ENCODE measurements around the gene PFKM.
"Not testable (repeated sequence)": the region's sequence is repeated elsewhere in the genome, so short reads cannot be mapped to it uniquely, and the experiment has no call there.

PFKM gene

DNA sequence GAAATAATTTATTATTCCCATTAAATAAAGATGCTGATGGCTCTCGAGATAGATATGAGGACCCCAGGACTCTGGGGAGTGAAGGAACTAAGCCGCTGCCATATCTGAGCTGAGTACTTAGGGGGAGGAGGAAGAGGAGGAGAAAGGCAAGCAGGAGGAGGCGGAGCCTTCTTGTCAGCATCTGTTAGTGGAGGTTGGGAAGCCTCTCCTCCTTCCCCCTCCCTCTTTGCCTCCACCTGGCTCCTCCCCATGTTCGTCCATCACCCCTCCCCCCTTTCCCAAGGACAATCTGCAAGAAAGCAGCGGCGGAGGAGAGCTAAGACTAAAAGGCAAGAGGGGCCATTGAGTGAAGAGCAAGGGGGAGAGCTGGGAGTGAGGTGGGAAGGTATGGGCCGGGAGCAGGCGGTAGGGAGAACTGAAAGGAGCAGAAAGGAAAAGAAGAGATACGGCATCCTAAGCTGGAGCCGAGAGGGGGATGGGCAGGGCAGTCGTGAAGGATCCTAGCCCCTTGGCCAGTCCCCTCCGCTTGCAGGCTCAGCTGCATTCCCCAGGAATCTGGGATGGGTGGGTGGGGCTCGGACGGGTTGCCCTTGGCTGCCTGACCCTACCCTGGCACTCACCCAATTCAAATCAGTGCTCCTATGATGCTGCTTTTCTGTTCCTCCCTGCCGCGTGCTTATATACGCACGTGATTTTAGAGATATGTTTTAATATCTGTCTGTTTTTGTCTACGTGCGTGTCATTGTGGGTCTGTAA, at the start of gene PFKM:
PFKM (plus strand) TSS at position 287 of the 756 bp plus-strand sequence. CDS start 3,411 bp downstream, outside the sequence.
- peak; percentile 86 for DNase-seq

- DNase-seq: no peak
Observed at GRCh38 chr12:48070033-48070432, 49.1 kb upstream of the PFKM start.

- DNase-seq: no peak
Observed at GRCh38 chr12:48070731-48071130, 48.4 kb upstream of the PFKM start.

GRCh38 chr12:48071808-48072207, 47.4 kb upstream of the PFKM start:
- no peak for DNase-seq

DNA sequence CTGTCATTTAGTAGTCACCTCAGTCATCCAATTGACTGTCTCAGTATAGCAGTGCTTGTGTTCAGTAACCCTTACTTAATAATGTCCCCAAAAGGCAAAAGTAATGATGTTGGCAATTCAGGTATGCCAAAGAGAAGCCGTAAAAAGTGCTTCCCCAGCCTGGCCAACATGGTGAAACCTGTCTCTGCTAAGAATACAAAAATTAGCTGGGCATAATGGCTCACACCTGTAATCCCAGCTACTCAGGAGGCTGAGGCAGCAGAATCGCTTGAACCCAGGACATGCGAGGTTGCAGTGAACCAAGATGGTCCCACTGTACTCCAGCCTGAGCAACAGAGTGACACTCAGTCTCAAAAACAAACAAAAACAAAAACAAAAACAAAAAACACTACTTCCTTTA, 46.9 kb upstream of the PFKM start:
- DNase-seq: no peak

DNA sequence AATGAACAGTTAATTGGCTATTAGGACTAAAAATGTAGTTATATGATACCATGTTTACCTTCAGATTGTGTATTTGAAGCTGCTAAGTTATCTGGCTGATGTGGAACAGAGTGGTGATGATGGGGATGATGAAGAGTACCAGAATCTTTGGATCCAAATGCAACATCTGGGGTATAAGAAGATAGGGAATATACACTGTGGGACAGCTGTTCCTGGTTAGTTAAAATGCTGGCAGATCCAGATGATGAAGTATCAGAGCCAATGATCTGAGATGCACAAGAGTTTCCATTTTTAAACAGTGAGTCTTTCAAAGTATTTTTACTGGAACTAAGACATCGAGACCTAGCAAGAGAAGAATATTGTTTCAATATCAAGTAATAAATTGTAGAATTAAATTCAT, 44.9 kb upstream of the PFKM start:
- no peak for DNase-seq

DNA sequence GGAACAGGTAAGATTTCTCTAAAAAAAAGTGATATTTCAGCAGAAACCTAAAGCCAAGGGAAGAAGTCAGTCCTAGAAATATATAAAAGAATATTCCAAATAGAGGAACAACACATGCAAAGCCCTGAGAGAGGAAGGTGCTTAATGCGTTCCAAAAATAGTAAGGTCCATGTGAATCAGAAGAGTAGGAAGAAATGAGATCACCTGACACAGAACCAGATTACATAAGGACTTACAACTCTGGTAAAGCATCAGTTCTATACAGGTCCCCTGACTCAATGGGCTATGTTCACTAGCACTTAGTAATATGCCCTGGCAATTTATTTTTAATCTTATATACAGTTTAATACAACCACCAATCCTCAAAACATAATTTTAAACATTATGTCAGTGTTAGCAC, 43.3 kb upstream of the PFKM start:
- no peak for DNase-seq

DNA sequence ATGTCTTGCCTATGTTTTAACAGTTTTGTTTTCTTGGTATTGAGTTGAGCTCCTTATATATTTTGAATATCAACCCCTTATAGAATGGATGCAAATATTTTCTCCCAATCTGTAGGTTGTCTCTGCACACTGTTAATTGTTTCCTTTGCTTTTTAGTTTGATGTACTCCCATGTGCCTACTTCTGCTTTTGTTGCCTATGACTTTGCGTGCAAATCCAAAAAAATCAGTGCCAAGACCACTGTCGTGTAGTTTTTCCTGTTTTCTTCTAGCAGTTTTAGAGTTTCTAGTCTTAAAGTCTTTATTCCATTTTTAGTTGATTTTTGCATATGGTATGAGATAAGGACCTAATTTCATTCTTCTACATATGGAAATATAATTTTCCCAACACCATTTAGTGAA, 42.1 kb upstream of the PFKM start:
- no peak for DNase-seq

GRCh38 chr12:48078901-48079300, 40.3 kb upstream of the PFKM start:
- no peak for DNase-seq

DNA sequence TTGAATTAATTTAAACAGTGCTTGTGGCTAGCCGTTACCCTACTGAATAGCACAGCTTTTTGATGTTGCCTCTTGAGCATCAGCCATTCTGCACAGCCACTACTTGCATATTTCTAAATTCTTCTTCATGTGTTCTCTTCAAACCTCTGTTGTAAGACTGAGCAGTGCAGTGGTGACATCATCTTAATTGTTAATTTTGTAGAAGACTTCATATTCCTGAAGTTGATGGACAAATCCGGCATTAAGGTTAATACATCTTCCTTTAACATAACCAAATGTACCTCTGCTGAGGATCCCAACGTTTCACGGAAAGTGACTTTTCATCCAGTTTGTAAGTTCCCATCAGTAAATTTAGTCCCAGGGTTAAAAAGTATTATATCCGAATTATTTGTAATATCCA, 38.9 kb upstream of the PFKM start:
- DNase-seq: no peak

- no peak for DNase-seq
Observed at GRCh38 chr12:48080821-48081220, 38.3 kb upstream of the PFKM start.

DNA sequence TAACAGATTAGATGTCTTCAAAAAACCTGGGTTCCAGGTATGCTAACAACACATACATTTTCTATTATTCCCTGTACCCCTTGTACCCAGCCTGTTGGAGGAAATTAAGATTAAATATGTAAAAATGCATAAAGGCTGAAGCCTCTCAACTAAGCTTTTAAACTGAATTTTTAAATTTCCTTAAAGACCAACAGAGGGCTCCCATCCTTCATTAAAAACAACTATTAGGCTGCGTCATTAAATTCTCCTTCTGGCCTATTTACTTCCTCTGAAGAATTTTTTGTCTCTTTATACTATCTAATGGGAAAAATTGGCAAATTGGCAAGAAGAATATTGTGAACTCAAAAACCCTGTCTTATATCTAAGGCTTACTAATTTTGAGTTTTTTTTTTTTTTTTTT, 35.1 kb upstream of the PFKM start:
- DNase-seq: no peak

- DNase-seq: no peak
Observed at GRCh38 chr12:48084841-48085460, 34.2 kb upstream of the PFKM start.

DNA sequence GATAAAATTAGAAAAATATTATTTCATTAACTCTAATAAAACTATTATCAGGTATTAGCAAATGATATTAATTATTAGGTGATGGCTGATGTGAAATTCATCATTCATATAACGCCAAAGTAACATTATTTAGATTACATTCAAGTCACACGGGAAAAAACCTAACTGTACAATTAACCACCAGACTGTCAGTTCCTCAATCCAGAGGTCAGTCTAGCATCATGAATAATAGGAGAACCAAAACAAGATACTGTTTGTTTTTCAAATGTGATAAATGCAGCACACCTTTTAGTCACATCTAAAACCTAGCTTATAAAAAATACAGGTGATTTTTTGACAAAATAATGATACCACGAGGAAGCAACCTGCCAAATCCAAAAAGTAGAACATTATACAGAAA, 32.8 kb upstream of the PFKM start:
- no peak for DNase-seq

- DNase-seq: no peak
Observed at GRCh38 chr12:48092611-48093010, 26.6 kb upstream of the PFKM start.

DNA sequence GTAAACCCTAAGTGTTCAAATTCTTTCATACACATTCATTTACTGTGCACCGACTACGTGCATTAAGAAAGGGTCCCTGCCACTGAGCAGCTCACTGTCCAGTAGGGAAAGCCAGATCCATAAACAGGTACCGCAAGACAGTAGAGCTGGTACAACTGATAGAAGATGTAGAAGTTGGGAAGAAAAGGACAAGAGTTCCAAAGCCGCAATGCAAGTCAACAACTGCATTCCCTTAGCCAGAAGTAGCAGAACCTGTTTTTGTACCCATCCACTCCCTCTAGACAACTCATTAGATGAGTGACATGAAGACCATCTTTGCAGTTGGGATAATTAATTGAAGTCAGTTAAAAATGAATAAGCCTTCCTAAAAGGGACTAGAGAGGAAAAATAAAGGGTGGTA, 14.6 kb upstream of the PFKM start:
- no peak for DNase-seq

- peak; percentile 54 for DNase-seq
Observed at GRCh38 chr12:48105321-48105866, 13.8 kb upstream of the PFKM start.

DNA sequence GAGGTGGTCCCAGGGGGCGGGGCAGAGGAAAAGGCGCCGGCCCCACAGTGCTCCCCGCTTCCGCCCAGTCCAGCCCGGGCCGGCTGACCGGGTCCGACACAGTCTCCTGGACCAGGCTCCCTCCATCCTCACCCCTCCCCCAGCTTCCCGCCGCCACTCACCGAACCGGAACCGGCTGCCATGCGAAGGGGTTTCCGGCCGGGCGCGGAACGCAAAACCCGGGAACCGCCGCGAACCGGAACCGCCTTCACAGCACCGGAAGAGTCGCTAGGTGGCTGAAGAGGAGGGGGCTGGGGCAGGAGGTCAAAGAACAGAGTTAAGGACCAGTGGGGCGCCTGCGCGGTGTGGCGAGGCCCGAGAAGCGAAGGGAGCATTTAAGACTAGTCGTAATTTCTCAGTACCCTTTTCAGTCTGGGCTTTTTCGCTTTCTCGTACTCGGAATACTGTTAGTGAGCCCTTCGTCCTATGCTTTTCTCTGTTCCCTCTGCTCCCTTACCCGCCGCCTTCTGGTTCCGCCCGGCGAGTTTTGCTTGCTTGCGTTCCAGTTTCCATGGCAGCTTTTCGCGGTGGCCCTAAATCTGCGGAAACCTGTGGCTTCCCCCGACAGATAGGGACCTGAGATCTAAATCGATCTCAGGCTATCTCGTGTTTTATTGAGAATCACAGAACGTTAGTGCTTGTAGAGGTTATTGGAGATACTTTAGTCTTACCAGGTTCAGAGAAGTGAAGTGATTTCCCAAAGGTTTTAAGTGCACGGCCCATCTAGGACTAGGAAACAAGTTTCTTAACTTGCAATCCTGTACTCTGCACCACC, 13.1 kb upstream of the PFKM start, which contains the start of gene SENP1:
SENP1 (minus strand) TSS at position 213 of the 814 bp plus-strand sequence. CDS start 4,607 bp downstream, outside the sequence.
- DNase-seq: peak; percentile 93

- no peak for DNase-seq
Observed at GRCh38 chr12:48106681-48107613, 12.2 kb upstream of the PFKM start.

DNA sequence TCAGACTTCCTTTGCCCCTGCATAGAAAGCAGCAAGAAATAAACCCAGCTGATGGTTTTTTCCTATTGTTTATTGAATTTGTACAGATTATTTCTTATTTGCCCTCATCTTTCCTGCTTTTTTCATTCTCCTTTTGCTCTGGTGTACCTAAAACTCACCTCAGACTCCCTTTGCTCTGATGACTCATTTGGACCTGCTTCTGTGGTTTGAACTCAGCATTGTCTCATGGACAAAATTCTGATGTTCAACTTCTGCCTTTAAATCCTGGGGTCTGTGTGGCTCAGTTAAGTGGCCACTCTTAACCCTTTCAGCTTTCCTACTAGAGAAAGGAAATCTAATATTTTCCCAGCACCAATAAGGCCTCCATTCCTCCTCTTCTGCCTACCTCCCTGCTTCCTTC, 9.7 kb upstream of the PFKM start:
- no peak for DNase-seq

- DNase-seq: no peak
Observed at GRCh38 chr12:48110691-48111311, 8.4 kb upstream of the PFKM start.

DNA sequence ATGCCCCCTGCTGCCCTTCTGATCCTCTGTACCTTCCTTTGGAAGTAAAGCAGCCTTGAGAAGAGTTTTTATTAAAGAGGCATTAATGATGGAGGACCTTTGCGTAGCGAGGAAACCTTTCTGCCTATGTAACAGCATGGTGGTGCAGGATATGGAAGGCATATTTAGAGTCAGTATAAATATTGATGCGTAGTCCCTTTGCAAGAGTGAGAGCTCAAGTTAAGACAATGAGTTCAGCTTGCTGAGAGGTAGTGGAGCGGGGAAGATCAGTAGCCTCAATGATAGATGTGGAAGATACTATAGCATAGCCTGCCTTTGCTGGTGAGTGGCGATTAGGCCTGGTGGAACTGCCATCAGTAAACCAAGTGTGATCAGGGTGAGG, 7.9 kb upstream of the PFKM start:
- DNase-seq: not testable (repeated sequence)
